ENCODE measurements around the gene FAM107B. TPM values are rescaled to one million over a fixed set of nuclear protein-coding genes. Genes with fewer than 3 reads are reported as not detected.
A peak's percentile ranks its signal among the peaks of the same experiment; 100 is the strongest.

FAM107B gene
- total and polyA plus RNA-seq, 2 of the 4 experiments (the other 2 are of a cell fraction), result 26.4 to 27.1 TPM

GRCh38 chr10:14578060-14578952 lies 196.4 kb downstream of the FAM107B start:
- Histone ChIP-seq H3K27ac (ENCODE audit: insufficient read depth, low read length) (peak overlapping the region; percentile 66), H2BK20ac (ENCODE audit: low read depth, low read length) (peak overlapping the region; percentile 27; the same call in 1 of the 2 replicates), H3K27me3 (ENCODE audit: control insufficient read depth, insufficient read depth, low read length) (no peaks in the 10 kb centered on the region), H4K20me1 (ENCODE audit: insufficient read depth, low read length) (peaks cover 44% of the 10 kb centered on the region), H2BK5ac (ENCODE audit: low read depth, low read length, poor library complexity, severe bottlenecking) (peak overlapping the region; percentile 87), H3K36me3 (ENCODE audit: control insufficient read depth, insufficient read depth, low read length) (peaks cover 13% of the 10 kb centered on the region), H3K18ac (ENCODE audit: low read depth, low read length) (peak overlapping the region; percentile 57; the same call in 1 of the 2 replicates), H2AFZ (replicated peaks; ENCODE audit: low read length, poor library complexity) (no peak overlapping the region), H2BK15ac (ENCODE audit: low read depth, low read length) (0 out of 3 replicates have a peak overlapping the region, but pooled peaks have one; percentile 37), H3K23ac (ENCODE audit: low read depth, low read length) (peak overlapping the region; percentile 49), H3K14ac (replicated peaks; ENCODE audit: low read depth, low read length) (peak overlapping the region; percentile 26; the same call in 1 of the 2 replicates), H2AK9ac (replicated peaks; ENCODE audit: low read depth, low read length, poor library complexity) (no peak overlapping the region), H3K4me2 (ENCODE audit: low read depth, low read length) (peak overlapping the region; percentile 83), H4K91ac (ENCODE audit: insufficient read depth, low read depth, low read length) (peak overlapping the region; percentile 26; the same call in 1 of the 2 replicates), H3K4ac (ENCODE audit: low read depth, low read length) (peak overlapping the region; percentile 57), H2BK120ac (ENCODE audit: low read depth, low read length) (peak overlapping the region; percentile 80), H2AK5ac (ENCODE audit: low read depth, low read length) (peak overlapping the region; percentile 62), H3K79me1 (ENCODE audit: low read depth in 1 of 2, low read length in 2 of 2) (peaks cover 18 to 83% of the 10 kb centered on the region in 2 experiments), H3K9me1 (ENCODE audit: insufficient read depth, low read length) (peaks cover 29% of the 10 kb centered on the region), H4K5ac (ENCODE audit: low read depth, low read length) (peak overlapping the region; percentile 42), H3K4me1 (ENCODE audit: control insufficient read depth, insufficient read depth, low read length) (peaks cover 17% of the 10 kb centered on the region), H3K4me3 (ENCODE audit: insufficient read depth, low read depth, low read length) (peak overlapping the region; percentile 15; the same call in 1 of the 2 replicates), H3K9me3 (ENCODE audit: control insufficient read depth, insufficient read depth, low read length) (no peaks in the 10 kb centered on the region), H3K56ac (ENCODE audit: extremely low read depth, insufficient read depth, low read length) (peak overlapping the region; percentile 50), H4K8ac (ENCODE audit: low read depth in 2 of 2, low read length in 2 of 2) (peak overlapping the region in 1 of 2 experiments; percentile 71; a peak in 2 of 4 replicates), H3K9ac (ENCODE audit: low read depth, low read length) (no peak overlapping the region)
- in situ Hi-C loops (cut with MboI; ENCODE audit: low sequenced_read_pairs), result no loop called here
- no TSS peak for BruUV-seq (replicated peaks)
- dilution Hi-C loops (cut with HindIII; ENCODE audit: low sequenced_read_pairs, unreplicated experiment), result no loop called here
- intact Hi-C loops (cut with micrococcal nuclease), result no loop called here
- ChIA-PET POLR2A (ENCODE audit: unreplicated experiment) (no interaction called here), CTCF (no interaction called here)
- WGBS, 2 experiments (ENCODE audit: extremely low coverage in 2 of 2, insufficient read length in 1 of 2), result 0% methylated on average over 1 of the region's 18 CpGs; no CpG with 5 or more reads in 1 of the 2 experiments
- DNase-seq, result peak; percentile 68
- ATAC-seq (ENCODE audit: low read depth), result peak; percentile 60
- no peak for TF ChIP-seq CEBPB (IDR thresholded peaks at IDR 0.05; ENCODE audit: low read depth, low read length)
- TF ChIP-seq NFE2L2 (IDR thresholded peaks at IDR 0.05; ENCODE audit: low read depth, low read length), result no peak
- TF ChIP-seq RCOR1 (IDR thresholded peaks at IDR 0.05; ENCODE audit: insufficient replicate concordance, low read length), result no peak
- no peak for TF ChIP-seq SMC3 (IDR thresholded peaks at IDR 0.05; ENCODE audit: low read depth, low read length)
- TF ChIP-seq, protein P1, sequence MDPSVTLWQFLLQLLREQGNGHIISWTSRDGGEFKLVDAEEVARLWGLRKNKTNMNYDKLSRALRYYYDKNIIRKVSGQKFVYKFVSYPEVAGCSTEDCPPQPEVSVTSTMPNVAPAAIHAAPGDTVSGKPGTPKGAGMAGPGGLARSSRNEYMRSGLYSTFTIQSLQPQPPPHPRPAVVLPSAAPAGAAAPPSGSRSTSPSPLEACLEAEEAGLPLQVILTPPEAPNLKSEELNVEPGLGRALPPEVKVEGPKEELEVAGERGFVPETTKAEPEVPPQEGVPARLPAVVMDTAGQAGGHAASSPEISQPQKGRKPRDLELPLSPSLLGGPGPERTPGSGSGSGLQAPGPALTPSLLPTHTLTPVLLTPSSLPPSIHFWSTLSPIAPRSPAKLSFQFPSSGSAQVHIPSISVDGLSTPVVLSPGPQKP (IDR thresholded peaks at IDR 0.05; ENCODE audit: borderline replicate concordance, low read depth, low read length), result no peak
- no peak for TF ChIP-seq MAZ (IDR thresholded peaks at IDR 0.05; ENCODE audit: borderline replicate concordance, low read depth, low read length)
- TF ChIP-seq RAD21 (IDR thresholded peaks at IDR 0.05; ENCODE audit: low read length), result no peak
- TF ChIP-seq MAFK (IDR thresholded peaks at IDR 0.05; ENCODE audit: low read depth, low read length), result no peak
- no peak for TF ChIP-seq POLR2A (IDR thresholded peaks at IDR 0.05; ENCODE audit: low read depth, low read length)
- TF ChIP-seq RFX5 (IDR thresholded peaks at IDR 0.05; ENCODE audit: low read depth, low read length), result no peak
- TF ChIP-seq CTCF (conservative IDR thresholded peaks at IDR 0.05; ENCODE audit: low read depth, low read length), result no peak
- TF ChIP-seq BHLHE40 (IDR thresholded peaks at IDR 0.05; ENCODE audit: low read depth, low read length), result no peak
- TF ChIP-seq FOS (IDR thresholded peaks at IDR 0.05; ENCODE audit: low read depth, low read length), result no peak
- TF ChIP-seq MXI1 (IDR thresholded peaks at IDR 0.05; ENCODE audit: borderline replicate concordance, low read depth, low read length), result no peak

Data from IMR-90 (cell line).